ENCODE results near the gene RAD51B. TPM values are rescaled to one million over a fixed set of nuclear protein-coding genes. Genes with fewer than 3 reads are reported as not detected.

RAD51B gene
- total and polyA plus RNA-seq, 2 of the 13 experiments (the other 11 are each of a cell fraction or from before 2014, with no cell fraction given): 7.0 to 9.5 TPM

- TF ChIP-seq RXRA (CRISPR knock-in tag; IDR thresholded peaks at IDR 0.05): peak; percentile 48; the same call in 1 of the 2 replicates
- TF ChIP-seq KLF16 (CRISPR knock-in tag; IDR thresholded peaks at IDR 0.05): 0 out of 4 replicates have a peak, but pooled peaks of 1 of the 2 experiments have one; percentile 6
- TF ChIP-seq SAP130 (CRISPR knock-in tag; IDR thresholded peaks at IDR 0.05; ENCODE audit: low read depth): peak; percentile 58
- peak; percentile 81 for TF ChIP-seq HMG20A (CRISPR knock-in tag; IDR thresholded peaks at IDR 0.05; ENCODE audit: borderline replicate concordance)
- no peak for TF ChIP-seq ZNF138 (CRISPR knock-in tag; IDR thresholded peaks at IDR 0.05; ENCODE audit: low read depth)
- no peak for TF ChIP-seq SOX13 (IDR thresholded peaks at IDR 0.05)
- TF ChIP-seq SOX13 (CRISPR knock-in tag; conservative IDR thresholded peaks at IDR 0.05 in 1 of 2, IDR thresholded peaks at IDR 0.05 in 1 of 2): peak in 1 of 2 experiments; percentile 62; a peak in 1 of 4 replicates
- TF ChIP-seq CEBPG (CRISPR knock-in tag; IDR thresholded peaks at IDR 0.05): peak; percentile 90
- TF ChIP-seq TSC22D2 (CRISPR knock-in tag; IDR thresholded peaks at IDR 0.05; ENCODE audit: borderline replicate concordance): no peak
- no peak for TF ChIP-seq ZNF510 (CRISPR knock-in tag; IDR thresholded peaks at IDR 0.05; ENCODE audit: low read depth)
- TF ChIP-seq ELF3 (CRISPR knock-in tag; IDR thresholded peaks at IDR 0.05): peak; percentile 79; the same call in 1 of the 2 replicates
- peak; percentile 41; the same call in 1 of the 2 replicates for TF ChIP-seq MBD4 (IDR thresholded peaks at IDR 0.05; ENCODE audit: borderline replicate concordance, low read length)
- peak; percentile 40; the same call in 1 of the 2 replicates for TF ChIP-seq ETV5 (CRISPR knock-in tag; IDR thresholded peaks at IDR 0.05; ENCODE audit: borderline replicate concordance)
- TF ChIP-seq NCOR1 (IDR thresholded peaks at IDR 0.05; ENCODE audit: borderline replicate concordance, low read length): peak; percentile 96
- TF ChIP-seq FOXA3 (CRISPR knock-in tag; IDR thresholded peaks at IDR 0.05): peak; percentile 58; the same call in 1 of the 2 replicates
- TF ChIP-seq SOX6 (IDR thresholded peaks at IDR 0.05): no peak
- peak; percentile 57; the same call in 1 of the 2 replicates for TF ChIP-seq SOX6 (CRISPR knock-in tag; IDR thresholded peaks at IDR 0.05)
- TF ChIP-seq ZNF354B (CRISPR knock-in tag; IDR thresholded peaks at IDR 0.05): no peak
- peak; percentile 61 for TF ChIP-seq NFYC (CRISPR knock-in tag; IDR thresholded peaks at IDR 0.05)
- TF ChIP-seq GATAD2A (CRISPR knock-in tag; IDR thresholded peaks at IDR 0.05): peak; percentile 68
- peak; percentile 88 for TF ChIP-seq ARID5B (CRISPR knock-in tag; IDR thresholded peaks at IDR 0.05)
- 0 out of 2 replicates have a peak, but pooled peaks have one; percentile 26 for TF ChIP-seq ISL2 (CRISPR knock-in tag; IDR thresholded peaks at IDR 0.05)
- no peak for TF ChIP-seq ZNF350 (CRISPR knock-in tag; IDR thresholded peaks at IDR 0.05; ENCODE audit: borderline replicate concordance, low read depth)
- peak; percentile 48; the same call in 1 of the 2 replicates for TF ChIP-seq SOX5 (CRISPR knock-in tag; IDR thresholded peaks at IDR 0.05; ENCODE audit: borderline replicate concordance)
- no peak for TF ChIP-seq ZNF383 (CRISPR knock-in tag; IDR thresholded peaks at IDR 0.05; ENCODE audit: borderline replicate concordance)
- 0 out of 2 replicates have a peak, but pooled peaks have one; percentile 18 for TF ChIP-seq PHF21A (CRISPR knock-in tag; IDR thresholded peaks at IDR 0.05)
- no peak for TF ChIP-seq KMT2A (CRISPR knock-in tag; IDR thresholded peaks at IDR 0.05)
- TF ChIP-seq RXRB (CRISPR knock-in tag; IDR thresholded peaks at IDR 0.05; ENCODE audit: borderline replicate concordance): peak; percentile 92
Measured at GRCh38 chr14:68191567-68192321, 372.2 kb downstream of the RAD51B start (continued).

Measured in HepG2 (cell line).